ENCODE results near the gene CXCR3.

CXCR3 gene

GRCh38 chrX:71661919-71662318 is 43.6 kb upstream of the CXCR3 start:
- POLR2A ChIA-PET, result no interaction called here
- TF ChIP-seq ZBTB10 (tag by site-specific recombination; IDR thresholded peaks at IDR 0.05) (no peak), ZNF518A (tag by site-specific recombination; conservative IDR thresholded peaks at IDR 0.05; ENCODE audit: low read depth) (no peak), SP2 (tag by site-specific recombination; IDR thresholded peaks at IDR 0.05) (no peak), FEZF1 (tag by site-specific recombination; IDR thresholded peaks at IDR 0.05) (no peak), GLIS2 (tag by site-specific recombination; IDR thresholded peaks at IDR 0.05) (no peak), ZNF510 (tag by site-specific recombination; IDR thresholded peaks at IDR 0.05; ENCODE audit: insufficient replicate concordance) (no peak), ZNF776 (tag by site-specific recombination; IDR thresholded peaks at IDR 0.05; ENCODE audit: borderline replicate concordance) (no peak), ZNF169 (tag by site-specific recombination; IDR thresholded peaks at IDR 0.05) (no peak)

GRCh38 chrX:71660562-71661416 is 42.5 kb upstream of the CXCR3 start:
- H3K4me1 ChIP-seq (ENCODE audit: control insufficient read depth, insufficient read depth, low read length), result no peaks in the 10 kb centered on the region
- H3K36me3 ChIP-seq (ENCODE audit: control insufficient read depth in 2 of 2, insufficient read depth in 1 of 2, low read length in 2 of 2), result no peaks in the 10 kb centered on the region
- ChIA-PET POLR2A (no interaction called here), CTCF (no interaction called here)
- no peaks in the 10 kb centered on the region for H3K9me3 ChIP-seq (ENCODE audit: control insufficient read depth, insufficient read depth, low read depth, low read length)
- no peak overlapping the region for H3K4me3 ChIP-seq (ENCODE audit: low read depth, low read length)
- no peak overlapping the region for H3K27ac ChIP-seq (ENCODE audit: extremely low read depth, low read depth, low read length)
- TF ChIP-seq OVOL3 (tag by site-specific recombination; IDR thresholded peaks at IDR 0.05) (no peak), PRDM6 (tag by site-specific recombination; IDR thresholded peaks at IDR 0.05) (no peak), ZSCAN4 (tag by site-specific recombination; IDR thresholded peaks at IDR 0.05) (no peak), ZNF768 (tag by site-specific recombination; IDR thresholded peaks at IDR 0.05) (no peak), GLI4 (tag by site-specific recombination; IDR thresholded peaks at IDR 0.05) (no peak), ZNF518A (tag by site-specific recombination; conservative IDR thresholded peaks at IDR 0.05; ENCODE audit: low read depth) (no peak), PATZ1 (tag by site-specific recombination; IDR thresholded peaks at IDR 0.05) (no peak)

More at GRCh38 chrX:71661919-71662318, 43.6 kb upstream of the CXCR3 start:
- Histone ChIP-seq H3K27ac (ENCODE audit: extremely low read depth, low read depth, low read length) (no peak overlapping the region), H3K36me3 (ENCODE audit: control insufficient read depth in 2 of 2, insufficient read depth in 1 of 2, low read length in 2 of 2) (no peaks in the 10 kb centered on the region), H3K9me3 (ENCODE audit: control insufficient read depth, insufficient read depth, low read depth, low read length) (no peaks in the 10 kb centered on the region), H3K4me3 (ENCODE audit: low read depth, low read length) (no peak overlapping the region), H3K4me1 (ENCODE audit: control insufficient read depth, insufficient read depth, low read length) (no peaks in the 10 kb centered on the region)
- CTCF ChIA-PET, result interaction anchor here (0.6 to 1.2 kb wide), 2 partner anchors 14 to 618 kb away, joined by 3 read pairs; no protein-coding TSS in a partner anchor
